ENCODE results near the gene STAC2. TPM values are rescaled to one million over a fixed set of nuclear protein-coding genes. Genes with fewer than 3 reads are reported as not detected.

STAC2 gene
- total RNA-seq, 1 experiment from 2014 or later: 0.17 TPM

GRCh38 chr17:39240631-39241030 is 14.9 kb upstream of the STAC2 start:
- H4K20me1 ChIP-seq (ENCODE audit: insufficient read depth): no peaks in the 10 kb centered on the region
- TF ChIP-seq CTCF (conservative IDR thresholded peaks at IDR 0.05) (no peak), EZH2 (IDR thresholded peaks at IDR 0.05; ENCODE audit: low read depth) (no peak)
- no peak overlapping the region for H3K4me2 ChIP-seq
- H3K9me2 ChIP-seq (ENCODE audit: insufficient read depth): no peaks in the 10 kb centered on the region
- H3K27ac ChIP-seq: no peak overlapping the region
- no peaks in the 10 kb centered on the region for H3K79me2 ChIP-seq (ENCODE audit: low read depth)
- CTCF ChIA-PET: no interaction called here
- no peaks in the 10 kb centered on the region for H3K36me3 ChIP-seq (ENCODE audit: low read depth)
- no peaks in the 10 kb centered on the region for H3K9me3 ChIP-seq (ENCODE audit: insufficient read depth, low read depth)
- no TSS peak for BruUV-seq (replicated peaks)
- no peaks in the 10 kb centered on the region for H3K27me3 ChIP-seq (ENCODE audit: insufficient read depth, low read depth)
- POLR2A ChIA-PET (ENCODE audit: unreplicated experiment): no interaction called here
- H3K4me1 ChIP-seq (replicated peaks; ENCODE audit: insufficient read depth): peaks cover 13% of the 10 kb centered on the region
- H2AFZ ChIP-seq: no peak overlapping the region
- no peak for DNase-seq
- intact Hi-C loops (cut with micrococcal nuclease; ENCODE audit: unreplicated experiment): loop anchor here (5.0 to 10.0 kb wide), 3 partner anchors 88 to 566 kb away; partner anchors contain the start of genes EPOP and PLXDC1
- peaks cover 14% of the 10 kb centered on the region for H3F3A ChIP-seq (ENCODE audit: insufficient read depth, low read depth)
- H3K4me3 ChIP-seq: no peak overlapping the region

GRCh38 chr17:39239640-39240314 is 14.0 kb upstream of the STAC2 start:
- intact Hi-C loops (cut with micrococcal nuclease; ENCODE audit: unreplicated experiment): loop anchor here (1.0 to 10.0 kb wide), 4 partner anchors 32 to 565 kb away; partner anchors contain the start of genes EPOP and PLXDC1
- Histone ChIP-seq H4K20me1 (ENCODE audit: insufficient read depth) (no peaks in the 10 kb centered on the region), H3K27me3 (ENCODE audit: insufficient read depth, low read depth) (no peaks in the 10 kb centered on the region), H3F3A (ENCODE audit: insufficient read depth, low read depth) (peaks cover 7% of the 10 kb centered on the region), H2AFZ (no peak overlapping the region), H3K9me3 (ENCODE audit: insufficient read depth, low read depth) (no peaks in the 10 kb centered on the region), H3K4me3 (no peak overlapping the region), H3K4me1 (replicated peaks; ENCODE audit: insufficient read depth) (peaks cover 13% of the 10 kb centered on the region), H3K27ac (no peak overlapping the region), H3K79me2 (ENCODE audit: low read depth) (no peaks in the 10 kb centered on the region), H3K36me3 (ENCODE audit: low read depth) (no peaks in the 10 kb centered on the region), H3K4me2 (no peak overlapping the region), H3K9me2 (ENCODE audit: insufficient read depth) (no peaks in the 10 kb centered on the region)
- DNase-seq: peak in 1 of 2 experiments; percentile 65
- no TSS peak for BruUV-seq (replicated peaks)
- CTCF ChIA-PET: interaction anchor here (1.2 kb wide), 1 partner anchor 33 kb away, joined by 4 read pairs; no protein-coding TSS in a partner anchor
- POLR2A ChIA-PET (ENCODE audit: unreplicated experiment): interaction anchor here (0.6 kb wide), 1 partner anchor 115 kb away, joined by 3 read pairs; no protein-coding TSS in a partner anchor
- TF ChIP-seq EZH2 (IDR thresholded peaks at IDR 0.05; ENCODE audit: low read depth) (no peak), CTCF (conservative IDR thresholded peaks at IDR 0.05) (peak; percentile 67)

GRCh38 chr17:39238311-39238972 is 12.7 kb upstream of the STAC2 start:
- POLR2A ChIA-PET (ENCODE audit: unreplicated experiment): interaction anchor here (0.5 to 0.9 kb wide), 3 partner anchors 35 to 775 kb away, joined by 3 to 4 read pairs (median 3); no protein-coding TSS in a partner anchor
- no peaks in the 10 kb centered on the region for H3K9me3 ChIP-seq (ENCODE audit: insufficient read depth, low read depth)
- H4K20me1 ChIP-seq (ENCODE audit: insufficient read depth): no peaks in the 10 kb centered on the region
- H3F3A ChIP-seq (ENCODE audit: insufficient read depth, low read depth): peaks cover 7% of the 10 kb centered on the region
- CTCF ChIA-PET: interaction anchor here (0.6 to 1.2 kb wide), 3 partner anchors 31 to 247 kb away, joined by 3 to 9 read pairs (median 6); partner anchors contain the start of gene MED1
- H3K36me3 ChIP-seq (ENCODE audit: low read depth): no peaks in the 10 kb centered on the region
- BruUV-seq (replicated peaks): no TSS peak
- 0 out of 2 replicates have a peak overlapping the region, but pooled peaks have one; percentile 3 for H2AFZ ChIP-seq
- intact Hi-C loops (cut with micrococcal nuclease; ENCODE audit: unreplicated experiment): no loop called here
- peak; percentile 50 to 68 for DNase-seq
- no peaks in the 10 kb centered on the region for H3K79me2 ChIP-seq (ENCODE audit: low read depth)
- no peak overlapping the region for H3K27ac ChIP-seq
- TF ChIP-seq CTCF (conservative IDR thresholded peaks at IDR 0.05) (no peak), EZH2 (IDR thresholded peaks at IDR 0.05; ENCODE audit: low read depth) (no peak)
- H3K27me3 ChIP-seq (ENCODE audit: insufficient read depth, low read depth): no peaks in the 10 kb centered on the region
- H3K4me2 ChIP-seq: peak overlapping the region; percentile 56
- no peak overlapping the region for H3K4me3 ChIP-seq
- H3K9me2 ChIP-seq (ENCODE audit: insufficient read depth): no peaks in the 10 kb centered on the region
- peaks cover 13% of the 10 kb centered on the region for H3K4me1 ChIP-seq (replicated peaks; ENCODE audit: insufficient read depth)

Measured in PC-9 (cell line).